ENCODE results near the gene CDIPT.
A peak's percentile ranks its signal among the peaks of the same experiment; 100 is the strongest.

CDIPT gene

DNA sequence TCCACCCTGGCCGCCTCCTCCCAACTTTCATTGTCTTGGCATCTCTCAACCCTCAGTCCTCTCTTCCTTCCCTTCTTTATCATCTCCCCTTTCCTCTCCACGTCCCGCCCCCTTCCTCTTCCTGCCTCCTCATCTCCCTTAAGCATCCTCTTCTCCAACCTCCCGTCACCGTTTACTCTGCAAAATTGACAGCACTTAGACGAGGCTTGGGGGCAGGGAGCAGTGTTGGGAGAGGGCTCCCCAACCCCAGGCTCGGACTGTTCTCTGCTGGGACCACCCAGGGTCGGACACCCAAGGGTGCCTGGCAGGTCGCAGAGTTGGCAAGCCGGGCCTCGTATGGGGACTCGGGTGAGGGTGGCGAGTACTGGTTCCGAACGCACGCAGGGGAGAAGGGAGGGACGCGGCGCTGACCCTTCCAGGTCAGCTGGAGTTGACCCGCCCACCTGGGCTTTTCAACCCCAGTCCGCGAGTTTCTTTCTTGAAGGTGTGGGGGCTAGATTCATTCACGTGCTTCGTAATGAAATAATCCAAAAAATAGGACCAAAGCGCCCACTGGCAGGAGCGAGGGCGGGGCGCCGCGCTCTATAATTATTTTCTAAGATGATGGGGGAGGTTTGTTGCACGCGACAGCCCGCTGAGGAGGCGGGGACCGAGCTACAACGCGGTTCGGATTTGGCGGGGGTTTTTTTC, 47.8 kb downstream of the CDIPT start:
- peaks cover 14% of the 10 kb centered on the region for H3K79me1 ChIP-seq (ENCODE audit: low read depth, low read length)
- H2AK5ac ChIP-seq (ENCODE audit: low read depth, low read length), result peak overlapping the region; percentile 94
- peak overlapping the region; percentile 21 to 76 for H3K4me3 ChIP-seq (ENCODE audit: low read length in 2 of 2)
- no peak overlapping the region for H2BK12ac ChIP-seq (ENCODE audit: low read length)
- peaks cover 22 to 35% of the 10 kb centered on the region in 2 donors for H3K36me3 ChIP-seq (replicated peaks in 1 of 2; ENCODE audit: control insufficient read depth in 2 of 2, insufficient read depth in 2 of 2, low read length in 2 of 2)
- H3K18ac ChIP-seq (ENCODE audit: low read length), result peak overlapping the region; percentile 90
- H3K23ac ChIP-seq (ENCODE audit: low read depth, low read length, poor library complexity), result peak overlapping the region; percentile 52
- peak overlapping the region; percentile 68 for H3K27ac ChIP-seq (replicated peaks; ENCODE audit: low read length)
- H3K9me3 ChIP-seq (replicated peaks in 1 of 2; ENCODE audit: control insufficient read depth in 2 of 2, insufficient read depth in 1 of 2, low read depth in 1 of 2, low read length in 2 of 2), result no peaks in the 10 kb centered on the region
- no peak overlapping the region for H2AFZ ChIP-seq (ENCODE audit: low read length)
- H2BK5ac ChIP-seq (ENCODE audit: low read length), result peak overlapping the region; percentile 33
- H2BK120ac ChIP-seq (ENCODE audit: low read depth, low read length), result peak overlapping the region; percentile 0
- peak overlapping the region; percentile 57 for H3K4ac ChIP-seq (ENCODE audit: low read length)
- peak overlapping the region; percentile 87 for H3K9ac ChIP-seq (ENCODE audit: low read depth, low read length, poor library complexity)
- peak overlapping the region; percentile 96 for H3K4me2 ChIP-seq (ENCODE audit: insufficient read depth, low read length, poor library complexity, severe bottlenecking)
- peak overlapping the region; percentile 1 for H2BK15ac ChIP-seq (ENCODE audit: low read length)
- WGBS, 2 donors (ENCODE audit: extremely low coverage in 2 of 2, insufficient read length in 2 of 2, insufficient replicate concordance in 1 of 2), result no CpG with 5 or more reads among the region's 39 CpGs
- H4K91ac ChIP-seq (ENCODE audit: low read depth, low read length, poor library complexity), result no peak overlapping the region
- DNase-seq (ENCODE audit: low spot score), result no peak
- H4K8ac ChIP-seq (ENCODE audit: low read depth, low read length), result no peak overlapping the region
- H3K27me3 ChIP-seq (ENCODE audit: control insufficient read depth in 3 of 3, insufficient read depth in 3 of 3, low read depth in 1 of 3, low read length in 3 of 3), result no peaks in the 10 kb centered on the region
- H3K4me1 ChIP-seq (ENCODE audit: control insufficient read depth in 2 of 2, insufficient read depth in 1 of 2, low read depth in 1 of 2, low read length in 2 of 2), result peaks cover 33 to 40% of the 10 kb centered on the region in 2 donors
- H3K14ac ChIP-seq (ENCODE audit: low read length), result peak overlapping the region; percentile 77

- Histone ChIP-seq H2BK120ac (ENCODE audit: low read depth, low read length) (peak overlapping the region; percentile 0), H3K18ac (ENCODE audit: low read length) (peak overlapping the region; percentile 83), H3K4ac (ENCODE audit: low read length) (peak overlapping the region; percentile 57), H2AFZ (ENCODE audit: low read length) (no peak overlapping the region), H3K79me1 (ENCODE audit: low read depth, low read length) (peaks cover 19% of the 10 kb centered on the region), H3K4me3 (ENCODE audit: low read length in 2 of 2) (peak overlapping the region; percentile 23 to 76), H3K36me3 (replicated peaks in 1 of 2; ENCODE audit: control insufficient read depth in 2 of 2, insufficient read depth in 2 of 2, low read length in 2 of 2) (peaks cover 21 to 34% of the 10 kb centered on the region in 2 donors), H2AK5ac (ENCODE audit: low read depth, low read length) (peak overlapping the region; percentile 94), H2BK12ac (ENCODE audit: low read length) (no peak overlapping the region), H2BK15ac (ENCODE audit: low read length) (peak overlapping the region; percentile 91), H4K91ac (ENCODE audit: low read depth, low read length, poor library complexity) (no peak overlapping the region), H3K4me1 (ENCODE audit: control insufficient read depth in 2 of 2, insufficient read depth in 1 of 2, low read depth in 1 of 2, low read length in 2 of 2) (peaks cover 37 to 45% of the 10 kb centered on the region in 2 donors), H2BK5ac (ENCODE audit: low read length) (peak overlapping the region; percentile 33), H3K14ac (ENCODE audit: low read length) (no peak overlapping the region), H3K9ac (ENCODE audit: low read depth, low read length, poor library complexity) (peak overlapping the region; percentile 64), H3K27me3 (ENCODE audit: control insufficient read depth in 3 of 3, insufficient read depth in 3 of 3, low read depth in 1 of 3, low read length in 3 of 3) (no peaks in the 10 kb centered on the region), H3K4me2 (ENCODE audit: insufficient read depth, low read length, poor library complexity, severe bottlenecking) (peak overlapping the region; percentile 96), H3K23ac (ENCODE audit: low read depth, low read length, poor library complexity) (peak overlapping the region; percentile 52), H4K8ac (ENCODE audit: low read depth, low read length) (no peak overlapping the region), H3K27ac (replicated peaks; ENCODE audit: low read length) (peak overlapping the region; percentile 68), H3K9me3 (replicated peaks in 1 of 2; ENCODE audit: control insufficient read depth in 2 of 2, insufficient read depth in 1 of 2, low read depth in 1 of 2, low read length in 2 of 2) (no peaks in the 10 kb centered on the region)
- no peak for DNase-seq (ENCODE audit: low spot score)
- WGBS, 2 donors (ENCODE audit: extremely low coverage in 2 of 2, insufficient read length in 2 of 2, insufficient replicate concordance in 1 of 2), result no CpG with 5 or more reads among the region's 5 CpGs
Observed at GRCh38 chr16:29814592-29814991, 48.4 kb downstream of the CDIPT start.

- peak overlapping the region; percentile 68 for H3K27ac ChIP-seq (replicated peaks; ENCODE audit: low read length)
- no CpG with 5 or more reads among the region's 24 CpGs for WGBS, 2 donors (ENCODE audit: extremely low coverage in 2 of 2, insufficient read length in 2 of 2, insufficient replicate concordance in 1 of 2)
Observed at GRCh38 chr16:29813644-29814562, 49.1 kb downstream of the CDIPT start.

More at GRCh38 chr16:29813644-29814562, 49.1 kb downstream of the CDIPT start:
- Histone ChIP-seq H2BK120ac (ENCODE audit: low read depth, low read length) (peak overlapping the region; percentile 66), H2BK5ac (ENCODE audit: low read length) (peak overlapping the region; percentile 97), H3K4me1 (ENCODE audit: control insufficient read depth in 2 of 2, insufficient read depth in 1 of 2, low read depth in 1 of 2, low read length in 2 of 2) (peaks cover 43 to 51% of the 10 kb centered on the region in 2 donors), H2BK15ac (ENCODE audit: low read length) (peak overlapping the region; percentile 91), H3K14ac (ENCODE audit: low read length) (no peak overlapping the region), H3K9me3 (replicated peaks in 1 of 2; ENCODE audit: control insufficient read depth in 2 of 2, insufficient read depth in 1 of 2, low read depth in 1 of 2, low read length in 2 of 2) (no peaks in the 10 kb centered on the region), H3K4ac (ENCODE audit: low read length) (no peak overlapping the region), H2AK5ac (ENCODE audit: low read depth, low read length) (peak overlapping the region; percentile 94), H2AFZ (ENCODE audit: low read length) (no peak overlapping the region), H4K8ac (ENCODE audit: low read depth, low read length) (no peak overlapping the region), H3K4me2 (ENCODE audit: insufficient read depth, low read length, poor library complexity, severe bottlenecking) (peak overlapping the region; percentile 96), H2BK12ac (ENCODE audit: low read length) (peak overlapping the region; percentile 61), H3K9ac (ENCODE audit: low read depth, low read length, poor library complexity) (peak overlapping the region; percentile 82), H3K36me3 (replicated peaks in 1 of 2; ENCODE audit: control insufficient read depth in 2 of 2, insufficient read depth in 2 of 2, low read length in 2 of 2) (peaks cover 21 to 33% of the 10 kb centered on the region in 2 donors), H4K91ac (ENCODE audit: low read depth, low read length, poor library complexity) (peak overlapping the region; percentile 45), H3K27me3 (ENCODE audit: control insufficient read depth in 3 of 3, insufficient read depth in 3 of 3, low read depth in 1 of 3, low read length in 3 of 3) (no peaks in the 10 kb centered on the region), H3K79me1 (ENCODE audit: low read depth, low read length) (peaks cover 23% of the 10 kb centered on the region), H3K23ac (ENCODE audit: low read depth, low read length, poor library complexity) (peak overlapping the region; percentile 34), H3K18ac (ENCODE audit: low read length) (peak overlapping the region; percentile 89), H3K4me3 (ENCODE audit: low read length in 2 of 2) (peak overlapping the region; percentile 71 to 76)
- DNase-seq (ENCODE audit: low spot score), result no peak

Measured in neuronal stem cell (in vitro differentiated cells).